Activated CD4-positive, alpha-beta T cell treated with anti-CD3 and anti-CD28 coated beads, Interleukin-2, amount 50 U/mL, for 24 hours (primary cell): ENCODE data around the gene ACVR1.
"Not testable (repeated sequence)": the region's sequence is repeated elsewhere in the genome, so short reads cannot be mapped to it uniquely, and the experiment has no call there.

Experiments
- DNase-seq, 2 donors: peaks; one replicate each; pipeline ENCODE4 v3.0.0-alpha.2; 2020; ENCODE audit warnings: low read depth in 1 of 2, low spot score in 1 of 2

The ACVR1 gene

GRCh38 chr2:157725846-157726245 lies 150.3 kb downstream of the ACVR1 start:
- no peak for DNase-seq

GRCh38 chr2:157722580-157723234 lies 153.4 kb downstream of the ACVR1 start:
- DNase-seq: no peak

- DNase-seq: no peak
These were observed 155.6 kb downstream of the ACVR1 start for GRCh38 chr2:157720504-157720903.

GRCh38 chr2:157704653-157705052 lies 171.5 kb downstream of the ACVR1 start:
- DNase-seq: not testable (repeated sequence)

- not testable (repeated sequence) for DNase-seq
These were observed 172.0 kb downstream of the ACVR1 start for GRCh38 chr2:157704148-157704547.

GRCh38 chr2:157699806-157700205 lies 176.3 kb downstream of the ACVR1 start:
- DNase-seq: no peak

GRCh38 chr2:157699009-157699408 lies 177.1 kb downstream of the ACVR1 start:
- DNase-seq: no peak

GRCh38 chr2:157698430-157698829 lies 177.7 kb downstream of the ACVR1 start:
- DNase-seq: no peak

GRCh38 chr2:157696036-157696435 lies 180.1 kb downstream of the ACVR1 start:
- DNase-seq: no peak

DNA sequence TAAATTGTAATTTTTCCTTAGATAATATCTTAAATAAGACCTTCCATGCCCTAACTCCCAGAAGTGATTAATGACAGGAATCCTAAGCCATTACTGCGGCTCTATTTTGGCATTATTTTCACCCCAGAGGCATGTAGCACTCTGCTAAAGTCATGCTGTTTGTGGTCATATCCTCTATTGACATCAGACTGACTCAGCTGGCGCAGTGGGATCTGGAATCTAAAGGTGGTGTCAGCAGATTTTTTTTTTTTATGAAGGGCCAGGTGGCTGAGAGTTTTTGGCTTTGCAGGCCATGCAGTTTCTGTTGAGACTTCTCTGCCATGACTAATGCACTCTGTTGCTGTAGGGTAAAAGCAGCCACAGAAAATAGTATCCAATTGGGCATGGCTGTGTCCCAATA lies 183.4 kb downstream of the ACVR1 start:
- no peak for DNase-seq

DNA sequence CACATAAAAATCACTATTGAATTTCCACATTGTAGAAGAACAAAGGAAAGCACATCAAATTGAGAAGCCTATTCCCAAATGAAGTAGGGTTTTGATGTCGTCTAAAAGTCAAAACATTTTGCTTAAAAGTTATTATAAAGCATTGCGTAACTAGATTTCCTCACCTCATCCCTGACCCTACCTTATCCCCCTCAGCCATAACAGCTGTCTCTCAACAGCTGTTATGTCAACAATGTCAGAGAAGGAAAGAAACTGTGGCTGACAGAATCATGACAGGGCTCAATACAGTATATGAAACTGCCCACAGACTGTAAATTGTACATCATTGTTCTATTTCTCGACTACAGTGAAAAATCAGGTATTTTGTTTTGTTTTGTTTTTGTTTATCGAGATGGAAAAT lies 184.4 kb downstream of the ACVR1 start:
- DNase-seq: no peak

DNA sequence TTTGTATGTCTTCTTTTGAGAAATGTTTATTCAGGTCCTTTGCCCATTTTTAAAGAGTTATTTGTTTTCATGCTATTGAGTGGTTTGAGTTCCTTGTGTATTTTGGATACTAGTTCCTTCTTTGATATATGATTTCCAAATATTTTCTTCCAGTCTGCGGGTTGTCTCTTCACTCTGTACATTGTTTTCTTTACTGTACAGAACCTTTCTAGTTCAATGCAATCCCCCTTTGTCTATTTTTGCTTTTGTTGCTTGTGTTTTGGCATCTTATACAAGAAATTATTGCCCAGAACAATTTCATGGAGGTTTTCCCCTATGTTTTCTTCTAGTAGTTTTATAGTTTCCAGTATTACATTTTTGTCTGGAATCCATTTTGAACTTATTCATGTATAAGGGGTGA lies 185.0 kb downstream of the ACVR1 start:
- no peak for DNase-seq
